Fibroblast of mammary gland (primary cell): ENCODE measurements around the gene BLVRA.

Source experiments
- DNase-seq: peaks from one replicate; pipeline ENCODE4 v3.0.0-alpha.2; 2010; ENCODE audit warnings: low read depth
- H3K4me3 ChIP-seq: 2 replicates; pipeline ENCODE4 v1.5.1; 2011; ENCODE audit warnings: low read depth, mild to moderate bottlenecking, low read length, moderate library complexity; ENCODE audit not compliant: control insufficient read depth
- CTCF ChIP-seq: conservative IDR thresholded peaks from 2 replicates; pipeline ENCODE4 v1.5.1; 2011; ENCODE audit warnings: low read depth, low read length, inconsistent platforms; ENCODE audit not compliant: control insufficient read depth, insufficient read depth

BLVRA gene

GRCh38 chr7:43735802-43736603, 22.5 kb upstream of the BLVRA start:
- no peak for DNase-seq
- no peak overlapping the region for H3K4me3 ChIP-seq
- no peak for TF ChIP-seq CTCF

- DNase-seq: no peak
- TF ChIP-seq CTCF: no peak
- H3K4me3 ChIP-seq: no peak overlapping the region
Observed at GRCh38 chr7:43737467-43738127, 20.9 kb upstream of the BLVRA start.

GRCh38 chr7:43742692-43743091, 15.8 kb upstream of the BLVRA start:
- no peak for TF ChIP-seq CTCF
- no peak for DNase-seq
- no peak overlapping the region for H3K4me3 ChIP-seq

GRCh38 chr7:43747328-43748105, 11.0 kb upstream of the BLVRA start:
- TF ChIP-seq CTCF: no peak
- no peak for DNase-seq
- no peak overlapping the region for H3K4me3 ChIP-seq

- DNase-seq: no peak
- no peak overlapping the region for H3K4me3 ChIP-seq
- no peak for TF ChIP-seq CTCF
Observed at GRCh38 chr7:43749383-43749940, 9.0 kb upstream of the BLVRA start.

GRCh38 chr7:43750016-43750887, 8.2 kb upstream of the BLVRA start:
- peak; percentile 52 for DNase-seq
- no peak overlapping the region for H3K4me3 ChIP-seq
- TF ChIP-seq CTCF: no peak
